Measurements from ENCODE around the gene CHCHD6. TPM values are rescaled to one million over a fixed set of nuclear protein-coding genes. Genes with fewer than 3 reads are reported as not detected.

The CHCHD6 gene
- total RNA-seq, 4 donors from 2014 or later: 15.6 to 25.8 (median 21.2) TPM

DNA sequence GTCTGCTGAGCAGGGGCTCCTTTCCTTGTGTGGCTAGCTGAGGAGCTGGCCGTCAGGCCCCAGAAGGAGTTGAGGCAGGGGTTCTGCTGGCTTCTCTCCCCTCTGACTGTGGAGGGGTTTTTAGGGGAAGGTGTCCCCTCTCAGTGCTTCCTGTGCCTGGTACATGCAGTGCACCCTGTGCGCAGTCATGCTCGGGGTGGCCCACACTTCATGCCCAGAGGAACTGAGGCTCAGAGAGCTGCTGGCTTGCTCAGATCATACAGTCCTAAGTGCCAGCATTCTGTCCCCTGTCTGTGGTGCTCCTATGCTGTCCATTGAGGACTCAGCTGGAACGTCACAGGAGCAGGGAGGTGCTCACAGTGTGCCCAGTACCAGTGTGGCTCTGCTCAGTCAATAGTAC, 211.0 kb downstream of the CHCHD6 start:
- intact Hi-C loops (cut with DNase I; ENCODE audit: low total_unique reads): no loop called here
- no peak overlapping the region for H3K4me3 ChIP-seq (ENCODE audit: low read depth, poor library complexity, severe bottlenecking)
- WGBS, 2 donors: 100% methylated on average over 4 of the region's 4 CpGs
- TF ChIP-seq POLR2A (IDR thresholded peaks at IDR 0.05): no peak
- TF ChIP-seq CTCF (IDR thresholded peaks at IDR 0.05): no peak
- DNase-seq (ENCODE audit: low spot score in 2 of 2): no peak

GRCh38 chr3:126916546-126916945, 212.5 kb downstream of the CHCHD6 start:
- H3K4me3 ChIP-seq (ENCODE audit: low read depth, poor library complexity, severe bottlenecking): no peak overlapping the region
- intact Hi-C loops (cut with DNase I; ENCODE audit: low total_unique reads): no loop called here
- WGBS, 2 donors: 91% methylated on average over 4 of the region's 4 CpGs
- TF ChIP-seq POLR2A (IDR thresholded peaks at IDR 0.05) (no peak), CTCF (IDR thresholded peaks at IDR 0.05) (no peak)
- DNase-seq (ENCODE audit: low spot score in 2 of 2): no peak

DNA sequence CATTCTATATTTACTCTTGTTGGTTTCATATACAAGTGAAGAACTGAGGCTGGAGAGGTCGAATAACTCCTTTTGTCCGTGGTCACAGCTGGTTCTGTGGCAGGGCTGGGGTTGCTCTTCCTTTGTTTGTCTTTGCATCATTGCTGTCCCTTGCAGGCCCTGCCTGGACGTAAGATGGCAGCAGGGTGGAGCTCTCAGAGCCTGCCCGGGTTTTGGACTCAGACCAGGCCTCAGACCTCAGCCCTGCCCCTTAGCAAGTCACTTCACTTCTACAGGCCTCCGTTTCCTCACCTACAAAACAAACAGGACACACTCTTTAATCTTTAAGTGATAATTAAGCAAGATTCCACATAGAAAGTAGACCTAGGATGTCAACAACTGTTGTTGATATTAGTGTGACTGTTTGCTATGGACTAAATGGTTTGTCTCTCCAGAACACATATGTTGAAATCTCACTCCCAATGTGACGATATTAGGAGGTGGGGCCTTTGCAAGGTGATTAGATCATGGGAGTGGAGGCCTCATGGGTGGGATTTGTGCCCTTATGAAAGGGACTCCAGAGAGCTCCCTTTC, 213.3 kb downstream of the CHCHD6 start:
- WGBS, 2 donors: 81 to 87% methylated on average over 6 of the region's 6 CpGs
- TF ChIP-seq POLR2A (IDR thresholded peaks at IDR 0.05) (no peak), CTCF (IDR thresholded peaks at IDR 0.05) (no peak)

DNA sequence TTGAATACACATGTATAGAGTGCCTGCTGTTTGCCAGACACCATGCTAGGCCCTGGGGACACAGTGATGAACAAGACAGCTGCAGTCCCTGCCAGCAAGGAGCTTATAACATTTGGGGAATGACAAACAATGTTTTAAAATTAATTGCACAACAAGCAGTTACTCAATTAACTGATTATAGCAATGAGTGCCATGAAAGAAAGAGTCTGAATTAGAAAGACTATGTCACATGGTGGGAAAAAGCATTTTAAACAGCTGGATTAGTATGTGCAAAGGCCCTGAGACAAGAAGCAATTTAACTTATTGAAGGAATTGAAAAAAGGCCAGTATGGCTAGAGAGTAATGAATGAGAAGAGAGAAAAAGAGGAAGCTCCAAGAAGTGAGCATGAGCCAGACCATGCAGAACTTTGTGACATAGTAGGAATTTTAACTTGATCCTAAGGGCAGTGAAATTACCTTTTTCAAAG, 214.3 kb downstream of the CHCHD6 start:
- DNase-seq (ENCODE audit: low spot score in 2 of 2): no peak
- intact Hi-C loops (cut with DNase I; ENCODE audit: low total_unique reads): no loop called here
- TF ChIP-seq POLR2A (IDR thresholded peaks at IDR 0.05): no peak
- TF ChIP-seq CTCF (IDR thresholded peaks at IDR 0.05): no peak
- H3K4me3 ChIP-seq (ENCODE audit: low read depth, poor library complexity, severe bottlenecking): no peak overlapping the region

More for the DNA sequence above, 213.3 kb downstream of the CHCHD6 start:
- no peak for DNase-seq (ENCODE audit: low spot score in 2 of 2)
- intact Hi-C loops (cut with DNase I; ENCODE audit: low total_unique reads): no loop called here
- H3K4me3 ChIP-seq (ENCODE audit: low read depth, poor library complexity, severe bottlenecking): no peak overlapping the region

- intact Hi-C loops (cut with DNase I; ENCODE audit: low total_unique reads): no loop called here
- no peak for DNase-seq (ENCODE audit: low spot score in 2 of 2)
- WGBS, 2 donors: 83 to 84% methylated on average over 5 of the region's 5 CpGs
- TF ChIP-seq POLR2A (IDR thresholded peaks at IDR 0.05): no peak
- no peak for TF ChIP-seq CTCF (IDR thresholded peaks at IDR 0.05)
- no peak overlapping the region for H3K4me3 ChIP-seq (ENCODE audit: low read depth, poor library complexity, severe bottlenecking)
These were observed 217.2 kb downstream of the CHCHD6 start for GRCh38 chr3:126921085-126921824.
